MM.1S (cell line): Measurements from ENCODE around the gene YEATS2.

ENCODE experiments used
- DNase-seq: peaks from one replicate; pipeline ENCODE4 v3.0.0-alpha.2; 2015
- H2AFZ ChIP-seq: fragments of 300-600 bp; sonication (generic); 2 replicates; pipeline ENCODE4 v1.6.0; 2016; ENCODE audit warnings: antibody characterized with exemption, low read length
- H3F3A ChIP-seq: fragments of 300-600 bp; sonication (generic); 2 replicates; pipeline ENCODE4 v1.6.1; 2016; ENCODE audit warnings: mild to moderate bottlenecking, antibody characterized with exemption, low read length, moderate library complexity, mixed read lengths; ENCODE audit not compliant: insufficient read depth
- H3K27ac ChIP-seq: fragments of 300-600 bp; sonication (generic); 2 replicates; pipeline ENCODE4 v1.5.1; 2016; ENCODE audit warnings: mild to moderate bottlenecking, low read length
- H3K27me3 ChIP-seq: fragments of 300-600 bp; sonication (generic); replicated peaks from 2 replicates; pipeline ENCODE4 v1.6.0; 2016; ENCODE audit warnings: low read length; ENCODE audit not compliant: insufficient read depth
- H3K36me3 ChIP-seq: fragments of 300-600 bp; sonication (generic); replicated peaks from 2 replicates; pipeline ENCODE4 v1.6.1; 2016; ENCODE audit warnings: mild to moderate bottlenecking, low read length, mixed read lengths; ENCODE audit not compliant: insufficient read depth
- H3K4me1 ChIP-seq: fragments of 300-600 bp; sonication (generic); 2 replicates; pipeline ENCODE4 v1.6.1; 2016; ENCODE audit warnings: low read length, mixed read lengths
- H3K4me2 ChIP-seq: fragments of 300-600 bp; sonication (generic); 2 replicates; pipeline ENCODE4 v1.6.0; 2016; ENCODE audit warnings: low read depth, low read length
- H3K4me3 ChIP-seq: fragments of 300-600 bp; sonication (generic); 2 replicates; pipeline ENCODE4 v1.5.1; 2016; ENCODE audit warnings: low read length, mixed read lengths
- H3K79me2 ChIP-seq: fragments of 300-600 bp; sonication (generic); 2 replicates; pipeline ENCODE4 v1.6.1; 2016; ENCODE audit warnings: mixed run types, low read length, mixed read lengths
- H3K9ac ChIP-seq: fragments of 300-600 bp; sonication (generic); 2 replicates; pipeline ENCODE4 v1.6.1; 2016; ENCODE audit warnings: low read length, mixed read lengths
- H3K9me2 ChIP-seq: fragments of 300-600 bp; sonication (generic); replicated peaks from 2 replicates; pipeline ENCODE4 v1.6.1; 2016; ENCODE audit warnings: mild to moderate bottlenecking, low read length, mixed read lengths; ENCODE audit not compliant: insufficient read depth
- H3K9me3 ChIP-seq: fragments of 300-600 bp; sonication (generic); replicated peaks from 2 replicates; pipeline ENCODE4 v1.6.1; 2016; ENCODE audit warnings: mild to moderate bottlenecking, low read length, mixed read lengths; ENCODE audit not compliant: insufficient read depth
- H4K20me1 ChIP-seq: fragments of 300-600 bp; sonication (generic); 2 replicates; pipeline ENCODE4 v1.6.1; 2016; ENCODE audit warnings: mild to moderate bottlenecking, low read length, moderate library complexity, mixed read lengths; ENCODE audit not compliant: insufficient read depth
- CTCF ChIP-seq: fragments of 300-600 bp; sonication (generic); IDR thresholded peaks from 2 replicates; pipeline ENCODE4 v1.5.1; 2016; ENCODE audit warnings: antibody characterized with exemption, low read length, mixed read lengths
- EZH2 ChIP-seq: fragments of 300-600 bp; sonication (generic); optimal IDR thresholded peaks from 2 replicates; pipeline ENCODE3; 2017; ENCODE audit warnings: low read depth, mild to moderate bottlenecking, antibody characterized with exemption, low read length, mixed read lengths
- EZH2phosphoT487 ChIP-seq: fragments of 300-600 bp; sonication (generic); IDR thresholded peaks from 2 replicates; pipeline ENCODE4 v1.6.1; 2018; ENCODE audit warnings: antibody characterized with exemption, low read length

Gene YEATS2

GRCh38 chr3:183818041-183818620, 120.5 kb downstream of the YEATS2 start:
- DNase-seq, result no peak
- Histone ChIP-seq H3K4me1 (peaks cover 23% of the 10 kb centered on the region), H3K36me3 (no peaks in the 10 kb centered on the region), H3K4me3 (no peak overlapping the region), H3K9ac (no peak overlapping the region), H3K9me3 (no peaks in the 10 kb centered on the region), H3K4me2 (no peak overlapping the region), H3K27me3 (no peaks in the 10 kb centered on the region), H2AFZ (no peak overlapping the region), H4K20me1 (no peaks in the 10 kb centered on the region), H3K79me2 (no peaks in the 10 kb centered on the region), H3K27ac (no peak overlapping the region), H3F3A (peaks cover 24% of the 10 kb centered on the region), H3K9me2 (no peaks in the 10 kb centered on the region)
- TF ChIP-seq EZH2, result no peak
- TF ChIP-seq CTCF, result no peak
- no peak for TF ChIP-seq EZH2phosphoT487

- no peak for DNase-seq
- Histone ChIP-seq H3K9me2 (no peaks in the 10 kb centered on the region), H3K4me1 (peaks cover 23% of the 10 kb centered on the region), H2AFZ (no peak overlapping the region), H3K9ac (no peak overlapping the region), H4K20me1 (no peaks in the 10 kb centered on the region), H3K79me2 (no peaks in the 10 kb centered on the region), H3K27me3 (no peaks in the 10 kb centered on the region), H3K4me2 (no peak overlapping the region), H3K27ac (no peak overlapping the region), H3K9me3 (no peaks in the 10 kb centered on the region), H3F3A (peaks cover 24% of the 10 kb centered on the region), H3K4me3 (no peak overlapping the region), H3K36me3 (no peaks in the 10 kb centered on the region)
- TF ChIP-seq CTCF (no peak), EZH2phosphoT487 (no peak), EZH2 (no peak)
Observed at GRCh38 chr3:183818706-183819624, 121.4 kb downstream of the YEATS2 start.

- no peak for TF ChIP-seq EZH2
- no peak for TF ChIP-seq EZH2phosphoT487
- no peak for TF ChIP-seq CTCF
- H3K27ac ChIP-seq, result no peak overlapping the region
- DNase-seq, result no peak
Observed at GRCh38 chr3:183819831-183820230, 122.2 kb downstream of the YEATS2 start.

More at GRCh38 chr3:183819831-183820230, 122.2 kb downstream of the YEATS2 start:
- Histone ChIP-seq H3K9ac (no peak overlapping the region), H3F3A (peaks cover 17% of the 10 kb centered on the region), H4K20me1 (no peaks in the 10 kb centered on the region), H3K4me1 (peaks cover 16% of the 10 kb centered on the region), H3K27me3 (no peaks in the 10 kb centered on the region), H3K79me2 (no peaks in the 10 kb centered on the region), H3K9me2 (no peaks in the 10 kb centered on the region), H2AFZ (no peak overlapping the region), H3K4me3 (no peak overlapping the region), H3K36me3 (no peaks in the 10 kb centered on the region), H3K9me3 (no peaks in the 10 kb centered on the region), H3K4me2 (no peak overlapping the region)
